ENCODE data around the gene HOMER2.

GRCh38 chr15:82958638-82959037, 6.1 kb upstream of the HOMER2 start:
- TF ChIP-seq POLR2A (IDR thresholded peaks at IDR 0.05) = no peak
- TF ChIP-seq CTCF (IDR thresholded peaks at IDR 0.05) = no peak
